ENCODE data around the gene LENG9.
"Not testable (repeated sequence)": the region's sequence is repeated elsewhere in the genome, so short reads cannot be mapped to it uniquely, and the experiment has no call there.

LENG9 gene

DNA sequence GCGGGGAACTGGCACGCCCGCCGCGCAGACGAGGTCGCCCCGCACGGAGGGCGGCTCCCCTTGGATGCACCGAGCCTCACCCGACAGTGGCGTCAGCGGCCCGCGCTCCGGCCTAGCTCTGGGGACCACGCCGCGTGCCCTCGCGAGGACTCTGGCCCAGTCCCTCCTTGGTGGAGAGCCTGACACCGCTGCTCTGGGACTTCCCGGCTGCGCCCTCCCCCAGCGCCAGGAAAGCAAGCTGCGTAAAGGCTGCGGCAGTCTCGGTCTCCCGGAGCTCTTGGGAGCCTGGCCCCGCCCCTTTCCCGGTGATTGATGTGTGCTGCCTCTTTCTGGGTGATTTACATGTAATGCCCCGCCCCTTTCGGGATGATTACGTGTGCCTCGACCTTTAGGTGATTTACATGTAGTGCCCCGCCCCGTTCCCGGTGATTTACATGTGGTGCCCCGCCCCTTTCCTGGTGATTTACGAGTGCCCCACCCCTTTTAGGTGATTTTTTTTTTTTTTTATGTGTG lies at the start of gene LENG9:
TSS of gene LENG9 (minus strand) at position 248 of the 513 bp plus-strand sequence. CDS start 252 bp downstream, outside the sequence.
- peak; percentile 84 to 90 for DNase-seq

DNA sequence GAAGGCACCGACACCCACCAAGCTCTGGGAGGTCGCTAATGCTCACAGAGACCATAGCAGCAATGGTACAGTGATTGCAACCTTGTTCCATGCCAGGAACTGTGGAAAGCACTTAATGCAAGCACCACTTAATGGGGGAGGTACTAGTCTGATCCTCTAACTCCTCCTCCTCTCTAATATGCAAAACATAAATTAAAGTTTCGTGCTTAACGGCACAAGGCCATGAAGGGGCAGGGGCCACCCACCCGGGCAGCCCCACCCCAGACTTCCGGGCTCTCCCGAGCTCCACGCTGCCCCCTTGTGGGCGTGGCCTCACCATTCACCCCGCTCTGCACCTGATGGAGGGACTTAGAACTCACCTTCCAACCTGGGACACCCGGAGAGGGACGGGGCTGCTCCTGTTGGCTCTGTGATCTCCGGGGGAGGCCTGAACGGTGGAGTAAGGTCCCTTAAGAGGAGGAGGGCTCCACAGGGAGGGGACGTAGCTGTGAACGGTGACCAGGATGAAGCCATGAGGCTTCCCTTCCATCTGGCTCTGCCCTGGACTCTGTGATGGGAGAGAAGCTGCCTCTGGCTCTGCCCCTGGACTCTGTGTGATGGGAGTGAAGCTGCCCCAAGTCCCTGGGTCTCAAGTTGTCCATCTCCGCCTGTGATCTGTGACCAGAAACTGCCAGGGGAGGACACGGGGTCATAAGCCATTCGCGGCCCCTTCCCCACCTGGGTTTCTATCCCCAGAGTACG lies 45.8 kb upstream of the LENG9 start:
- DNase-seq, result not testable (repeated sequence)

DNA sequence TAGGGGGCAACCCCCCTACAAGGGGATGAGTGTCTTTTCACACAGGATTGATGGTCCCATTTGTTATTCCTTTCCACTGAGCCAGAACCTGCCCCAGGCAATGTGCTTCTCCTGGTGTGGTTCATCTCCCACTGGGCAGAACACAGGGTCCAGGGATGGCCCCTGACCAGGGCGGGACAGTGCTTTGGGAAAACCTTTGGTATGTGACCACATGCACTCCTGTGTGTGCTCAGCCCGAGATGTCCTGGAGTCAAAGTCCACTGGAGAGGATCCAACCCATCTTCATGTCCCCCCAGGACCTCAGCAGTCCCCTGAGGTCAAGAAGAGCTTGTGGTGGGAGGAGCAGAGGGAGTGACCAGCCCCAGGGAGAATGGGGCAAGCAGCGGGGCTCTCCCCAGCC lies 44.9 kb upstream of the LENG9 start:
- DNase-seq, result not testable (repeated sequence)

DNA sequence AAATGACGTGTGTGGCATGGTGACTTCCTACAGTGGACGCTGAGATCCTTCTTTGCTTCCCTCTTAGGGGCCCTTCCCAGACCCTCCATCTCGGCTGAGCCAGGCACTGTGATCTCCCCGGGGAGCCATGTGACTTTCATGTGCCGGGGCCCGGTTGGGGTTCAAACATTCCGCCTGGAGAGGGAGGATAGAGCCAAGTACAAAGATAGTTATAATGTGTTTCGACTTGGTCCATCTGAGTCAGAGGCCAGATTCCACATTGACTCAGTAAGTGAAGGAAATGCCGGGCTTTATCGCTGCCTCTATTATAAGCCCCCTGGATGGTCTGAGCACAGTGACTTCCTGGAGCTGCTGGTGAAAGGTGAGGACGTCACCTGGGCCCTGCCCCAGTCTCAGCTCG lies 44.2 kb upstream of the LENG9 start:
- no peak for DNase-seq

DNA sequence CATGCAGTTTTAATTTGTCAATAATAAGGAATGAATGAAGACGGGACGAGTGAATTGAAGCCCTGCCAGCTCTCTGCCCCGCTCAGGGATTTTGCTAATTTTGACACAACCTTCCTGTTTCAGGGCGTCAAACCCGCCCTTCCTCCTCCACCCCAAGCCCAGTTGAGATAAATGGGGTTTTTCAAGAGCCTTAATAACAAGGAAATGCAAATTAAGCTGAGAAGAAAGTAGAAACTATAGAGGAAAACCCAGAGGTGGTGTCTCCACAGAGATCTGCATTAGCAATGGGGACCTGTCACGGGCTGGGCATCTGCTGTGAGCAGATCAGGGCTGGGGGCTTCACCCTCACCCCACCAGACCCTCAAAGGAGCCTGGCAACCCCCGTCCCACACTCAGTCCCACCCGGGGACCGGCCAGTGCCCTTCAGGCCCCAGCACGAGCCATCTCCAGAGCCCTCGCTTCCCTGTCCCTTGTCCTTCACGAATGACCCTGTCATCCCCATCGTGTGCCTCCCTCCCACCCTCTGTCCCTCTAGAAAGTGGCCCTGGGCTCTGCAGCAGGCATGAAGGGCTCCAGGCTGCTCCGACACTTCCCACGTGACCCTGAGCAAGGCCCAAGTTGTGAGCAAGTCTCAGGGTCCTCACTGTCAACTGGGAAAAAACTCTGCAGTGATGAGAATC lies 43.6 kb upstream of the LENG9 start:
- DNase-seq, result not testable (repeated sequence)

DNA sequence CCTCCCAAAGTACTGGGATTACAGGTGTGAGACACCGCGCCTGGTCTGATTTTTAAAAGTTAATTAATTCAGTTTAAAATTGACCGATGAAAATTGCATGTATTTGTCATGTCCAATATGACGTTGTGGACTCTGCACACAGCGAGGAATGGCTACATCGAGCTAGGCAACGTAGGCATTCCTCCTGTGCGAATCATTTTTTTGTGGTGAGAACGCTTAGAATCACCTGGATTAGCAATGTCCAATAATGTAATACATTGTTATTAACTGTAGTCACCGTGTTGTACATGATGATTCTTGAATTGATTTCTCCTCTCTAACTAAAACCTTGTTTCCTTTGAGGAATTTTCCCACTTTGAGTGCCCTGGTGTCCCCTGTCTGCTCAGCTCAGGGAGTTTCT lies 42.5 kb upstream of the LENG9 start:
- no peak for DNase-seq

DNA sequence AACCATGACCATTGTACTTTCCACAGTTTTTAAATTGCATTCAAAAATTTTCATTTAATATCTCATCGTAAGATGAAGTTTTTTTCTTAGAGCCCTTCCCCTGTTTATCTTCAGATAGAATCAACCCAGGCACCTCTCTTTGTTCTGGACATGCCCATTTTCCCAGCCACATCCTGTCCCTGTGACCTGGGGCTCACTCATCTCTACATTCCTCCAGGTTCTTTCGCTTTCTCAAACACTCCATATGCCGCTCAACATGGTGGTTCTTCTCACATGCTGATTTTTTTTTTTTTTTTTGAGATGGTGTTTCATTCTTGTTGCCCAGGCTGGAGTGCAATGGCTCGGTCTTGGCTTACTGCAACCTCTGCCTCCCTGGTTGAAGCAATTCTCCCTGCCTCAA lies 42.0 kb upstream of the LENG9 start:
- not testable (repeated sequence) for DNase-seq

DNA sequence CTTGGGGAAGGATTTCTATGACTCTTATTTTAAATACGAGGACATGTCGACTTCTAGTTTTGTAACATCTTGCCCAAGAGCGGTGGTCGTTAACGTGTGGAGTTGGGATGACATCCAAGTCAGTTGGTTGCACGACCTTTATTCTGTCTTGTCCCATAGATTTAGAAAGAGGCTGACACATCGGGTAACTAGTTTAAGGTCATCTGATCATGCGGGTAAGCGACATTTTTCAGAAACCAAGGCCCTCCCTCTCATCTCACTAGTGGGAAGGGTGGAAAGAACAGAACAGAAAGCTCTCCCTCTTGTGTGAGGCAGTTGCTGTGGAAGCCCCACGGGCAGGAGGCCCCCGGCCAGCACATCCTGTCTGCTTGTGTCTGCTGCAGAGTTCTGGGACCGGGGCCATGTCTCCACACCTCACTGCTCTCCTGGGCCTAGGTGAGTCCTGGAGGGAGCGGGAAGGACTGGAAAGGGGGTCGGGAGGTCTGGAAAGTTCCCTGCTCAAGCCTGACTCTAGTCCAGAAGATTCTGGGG lies 39.0 kb upstream of the LENG9 start, which contains the start of gene LAIR2:
TSS of gene LAIR2 (plus strand) at position 314 of the 531 bp plus-strand sequence. CDS start at position 402, 88 bp downstream.
- no peak for DNase-seq

DNA sequence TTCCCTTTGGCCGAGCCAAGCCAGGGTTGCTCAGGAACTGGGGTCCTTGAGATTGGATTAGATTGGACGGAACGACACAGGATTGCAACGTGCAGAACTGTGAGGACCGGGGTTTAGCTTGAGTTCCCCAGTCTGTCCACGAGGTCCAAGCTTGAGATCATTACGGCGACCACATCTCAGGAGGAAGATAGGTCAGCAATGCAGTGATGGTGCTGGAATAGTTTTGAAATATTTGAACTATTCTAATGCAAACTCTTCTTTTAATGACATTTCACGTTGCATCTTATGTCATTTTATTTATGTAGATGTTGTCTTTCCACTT lies 34.8 kb upstream of the LENG9 start:
- DNase-seq, result not testable (repeated sequence)

DNA sequence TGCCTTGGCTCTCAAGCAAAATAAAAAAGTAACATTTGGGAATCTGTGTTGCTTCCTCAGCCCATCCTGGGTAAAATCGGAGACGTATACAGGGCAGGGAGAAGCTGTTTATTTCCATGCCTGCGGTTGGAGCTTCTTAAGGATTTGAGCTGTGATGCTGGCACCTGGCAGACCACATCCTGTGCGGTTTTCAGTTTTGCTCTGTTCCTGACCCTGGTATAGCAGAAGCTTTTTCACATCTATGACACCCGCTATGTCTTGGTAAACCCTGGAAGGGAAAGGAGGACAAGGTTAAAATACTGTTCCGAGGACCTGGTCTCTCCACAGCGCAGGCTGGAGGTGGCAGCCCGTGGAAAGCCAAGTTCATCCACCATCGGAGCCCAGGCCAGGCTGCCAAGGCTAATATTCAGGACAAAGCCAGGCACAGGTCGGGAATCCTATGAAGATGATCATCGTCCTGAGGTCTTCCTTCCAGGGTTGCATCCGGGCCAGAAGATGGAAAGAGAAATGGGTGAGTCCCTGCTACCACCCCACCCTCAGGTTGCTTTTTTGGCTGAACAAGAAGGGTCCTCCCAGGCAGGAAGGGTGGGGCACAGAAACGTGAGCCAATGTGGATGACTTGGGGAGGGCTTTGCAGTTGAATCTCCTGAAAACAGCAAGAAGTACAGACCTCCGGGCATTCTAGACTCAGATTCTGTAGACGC lies 34.3 kb upstream of the LENG9 start:
- not testable (repeated sequence) for DNase-seq

DNA sequence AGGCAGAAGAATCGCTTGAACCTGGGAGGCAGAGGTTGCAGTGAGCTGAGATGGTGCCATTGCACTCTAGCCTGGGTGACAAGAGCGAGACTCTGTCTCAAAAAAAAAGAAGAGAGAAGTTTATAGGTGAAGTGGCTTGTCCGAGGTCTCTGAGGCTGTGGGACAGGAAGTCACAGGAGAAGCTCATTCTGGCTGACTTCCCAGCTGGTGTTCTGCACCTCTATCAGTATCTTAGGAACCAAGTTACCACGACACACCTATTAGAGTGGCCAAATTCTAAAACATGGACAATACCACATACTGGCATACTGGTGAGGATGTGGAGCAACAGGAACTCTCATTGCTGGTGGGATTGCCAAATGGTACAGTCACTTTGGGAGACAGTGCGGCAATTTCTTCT lies 31.7 kb upstream of the LENG9 start:
- DNase-seq, result not testable (repeated sequence)

DNA sequence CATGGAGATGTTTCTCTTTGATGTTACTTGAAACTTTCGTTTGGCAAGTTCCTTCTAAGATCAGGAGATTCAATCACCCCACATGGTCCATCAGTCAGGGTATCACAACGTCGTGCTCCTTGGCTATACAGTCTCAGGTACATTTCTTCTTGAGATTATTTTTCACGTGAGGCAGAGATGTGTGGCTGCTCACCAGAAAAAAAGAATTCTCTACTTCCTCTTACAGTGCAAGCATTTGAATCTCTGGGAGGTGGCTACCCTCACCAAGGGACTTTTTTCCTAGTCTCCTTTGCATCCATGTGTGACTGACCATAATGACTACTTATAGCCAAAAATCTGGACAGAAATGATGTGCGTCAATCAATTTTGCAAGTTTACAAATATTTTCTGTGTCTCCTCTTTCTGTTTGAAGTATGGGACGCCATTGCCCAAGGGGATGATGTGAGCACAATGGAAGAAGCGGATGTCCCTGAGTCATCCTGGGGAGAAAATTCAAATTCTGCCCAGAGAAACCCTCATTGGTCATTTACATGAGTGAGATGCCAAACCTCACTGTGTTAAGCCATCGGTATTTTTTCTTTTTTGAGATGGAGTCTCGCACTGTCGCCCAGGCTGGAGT lies 30.5 kb upstream of the LENG9 start:
- no peak for DNase-seq

DNA sequence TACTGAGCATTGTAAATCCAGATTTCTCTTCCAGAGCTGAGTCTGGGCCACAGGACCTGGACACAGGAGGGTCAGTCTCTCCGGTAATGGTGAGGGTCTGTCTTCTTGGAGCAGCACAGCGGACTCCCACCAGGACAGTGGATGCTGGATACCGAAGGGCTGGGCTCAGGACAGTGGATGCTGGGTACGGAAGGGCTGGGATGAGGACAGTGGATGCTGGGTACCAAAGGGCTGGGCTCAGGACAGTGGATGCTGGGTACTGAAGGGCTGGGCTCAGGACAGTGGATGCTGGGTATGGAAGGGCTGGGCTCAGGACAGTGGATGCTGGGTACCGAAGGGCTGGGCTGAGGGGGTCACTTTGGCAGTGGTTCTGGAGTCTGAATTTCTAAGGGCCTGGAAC lies 29.5 kb upstream of the LENG9 start:
- not testable (repeated sequence) for DNase-seq

DNA sequence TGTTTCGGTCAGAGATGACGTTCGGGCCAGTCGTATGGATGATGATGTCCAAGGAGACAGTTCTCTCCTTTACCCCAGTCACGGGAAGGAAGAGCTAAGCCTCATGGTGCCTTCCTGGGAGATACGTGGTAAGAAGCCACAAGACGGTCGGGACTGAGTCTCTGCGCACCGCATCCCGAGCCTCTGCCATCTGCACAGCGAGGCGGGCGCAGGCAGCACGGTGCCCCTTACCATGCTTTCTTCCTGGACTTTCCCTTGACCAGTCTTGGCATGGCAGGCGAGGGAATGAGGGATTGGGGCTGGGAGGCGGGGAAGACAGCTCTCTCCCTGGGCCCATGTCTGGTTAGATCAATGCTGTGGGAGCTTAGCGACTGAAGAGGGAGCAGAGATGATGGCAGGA lies 29.0 kb upstream of the LENG9 start:
- no peak for DNase-seq

DNA sequence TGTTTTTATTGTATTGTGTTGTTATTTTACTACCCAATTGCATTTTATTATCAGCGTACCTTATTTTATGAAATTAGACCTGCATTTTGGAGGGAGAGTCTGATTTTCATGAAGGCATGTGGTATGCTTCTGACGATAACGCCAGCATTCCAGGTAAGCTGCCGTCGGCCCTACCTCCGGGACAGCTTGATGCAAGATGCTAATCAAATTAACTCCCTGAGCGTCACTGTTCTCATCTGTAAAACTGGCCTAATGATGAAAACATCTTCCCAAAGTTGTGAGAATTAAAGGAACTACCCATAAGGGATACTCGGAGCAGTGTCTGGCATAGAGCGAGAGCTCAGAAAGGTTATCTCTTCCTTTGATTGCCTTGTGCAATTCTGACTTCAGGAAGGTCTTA lies 26.2 kb upstream of the LENG9 start:
- no peak for DNase-seq

DNA sequence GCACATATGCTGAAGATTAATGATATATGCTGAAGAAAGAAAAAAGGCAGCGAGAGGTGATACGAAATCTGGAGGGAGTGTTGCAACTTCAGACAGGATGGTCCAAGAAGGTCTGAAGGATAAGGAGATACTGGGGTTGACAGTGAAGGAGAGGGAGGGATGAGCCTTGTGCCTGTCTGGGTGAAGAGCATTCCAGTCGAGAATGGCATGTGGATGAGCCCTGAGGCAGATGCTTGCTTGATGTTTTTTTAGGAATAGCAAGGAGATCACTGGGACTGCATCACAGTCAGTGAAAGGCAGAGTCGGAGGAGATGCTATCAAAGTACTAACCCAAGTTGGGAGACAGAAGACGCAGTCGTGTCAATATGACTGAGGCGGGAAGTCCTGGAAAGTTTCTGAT lies 25.8 kb upstream of the LENG9 start:
- DNase-seq, result no peak

DNA sequence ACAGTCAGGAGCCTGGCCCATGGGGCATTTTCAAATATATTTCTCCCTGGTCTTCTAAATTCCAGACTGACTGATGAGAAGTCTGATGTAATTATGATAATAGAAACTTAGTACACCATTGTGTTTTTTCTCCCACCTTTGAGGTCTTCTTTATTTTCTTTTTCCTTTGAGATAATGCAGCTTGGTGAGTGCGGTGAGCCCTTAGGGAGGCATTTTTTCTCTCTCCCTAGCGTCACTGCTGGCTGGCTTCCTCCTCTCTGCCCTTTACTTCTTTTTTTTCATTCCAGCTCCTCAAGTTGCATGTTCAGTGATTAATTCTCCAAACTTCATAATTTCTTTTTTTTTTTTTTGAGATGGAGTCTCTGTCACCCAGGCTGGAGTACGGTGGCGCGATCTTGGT lies 22.3 kb upstream of the LENG9 start:
- peak; percentile 36 to 50 for DNase-seq

DNA sequence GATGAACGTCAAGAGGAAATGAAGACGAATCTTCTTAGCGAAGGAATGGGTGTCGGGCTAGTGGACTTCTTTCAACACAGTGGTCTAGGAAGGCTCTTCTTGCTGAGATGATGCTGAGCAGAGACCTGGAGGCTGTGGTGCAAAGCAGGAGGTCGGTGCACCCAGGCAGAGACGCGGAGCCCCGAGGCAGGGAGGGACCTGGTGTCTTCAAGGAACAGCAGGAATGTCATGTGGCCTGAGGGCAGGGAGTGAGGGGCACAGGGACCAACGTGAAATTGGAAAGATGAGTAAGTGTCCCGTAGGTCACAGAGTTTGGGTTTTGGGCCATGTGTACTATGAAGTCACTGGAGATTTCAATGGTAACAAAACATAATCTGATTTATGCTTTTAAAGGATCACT lies 20.9 kb upstream of the LENG9 start:
- no peak for DNase-seq

DNA sequence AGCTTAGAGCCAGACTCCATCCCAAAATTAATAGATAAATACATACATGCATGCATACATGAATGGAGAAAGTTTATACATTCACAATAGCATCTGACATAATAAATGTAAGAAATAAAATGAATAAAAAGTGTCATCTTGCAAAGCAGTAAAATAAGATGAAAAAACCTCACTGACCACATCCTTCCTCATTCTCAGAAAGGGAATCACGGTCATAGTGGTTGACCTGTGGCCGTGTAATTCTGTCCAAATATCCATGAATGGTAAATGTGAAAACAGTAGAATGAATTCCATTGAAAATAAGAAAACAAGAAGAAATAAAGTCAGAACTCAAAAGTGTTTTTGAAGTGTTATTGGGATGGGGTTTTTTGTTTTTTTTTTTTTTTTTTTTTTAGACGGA lies 19.3 kb upstream of the LENG9 start:
- peak; percentile 64 to 71 for DNase-seq

DNA sequence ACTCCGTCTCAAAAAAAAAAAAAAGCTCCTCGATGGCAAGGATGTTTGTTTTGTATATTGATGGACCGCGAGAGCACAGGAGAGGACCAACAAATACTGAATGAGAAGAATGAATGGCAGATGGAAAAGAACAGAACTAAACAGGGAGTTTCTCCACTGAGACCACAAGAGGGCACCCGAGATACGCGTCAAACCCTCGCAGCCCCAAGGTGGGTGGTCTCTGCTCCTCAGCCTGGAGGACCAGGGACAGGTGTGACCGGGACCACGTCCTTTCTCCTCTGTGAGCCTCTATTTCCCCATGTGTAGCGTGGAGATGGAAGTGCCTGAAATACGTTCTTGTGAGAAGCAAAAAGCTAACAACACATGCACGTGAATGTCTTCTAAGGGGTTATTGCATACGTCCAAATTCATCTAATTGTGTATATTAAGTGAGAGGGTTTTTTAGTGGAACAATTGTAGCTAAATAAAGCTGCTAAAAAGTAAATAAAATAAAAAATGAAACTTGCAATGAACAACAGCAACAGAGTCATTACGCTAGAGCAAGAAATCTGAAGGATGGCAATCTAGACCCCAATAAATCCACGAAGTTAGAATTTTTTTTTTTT lies 17.9 kb upstream of the LENG9 start:
- peak; percentile 45 to 54 for DNase-seq

DNA sequence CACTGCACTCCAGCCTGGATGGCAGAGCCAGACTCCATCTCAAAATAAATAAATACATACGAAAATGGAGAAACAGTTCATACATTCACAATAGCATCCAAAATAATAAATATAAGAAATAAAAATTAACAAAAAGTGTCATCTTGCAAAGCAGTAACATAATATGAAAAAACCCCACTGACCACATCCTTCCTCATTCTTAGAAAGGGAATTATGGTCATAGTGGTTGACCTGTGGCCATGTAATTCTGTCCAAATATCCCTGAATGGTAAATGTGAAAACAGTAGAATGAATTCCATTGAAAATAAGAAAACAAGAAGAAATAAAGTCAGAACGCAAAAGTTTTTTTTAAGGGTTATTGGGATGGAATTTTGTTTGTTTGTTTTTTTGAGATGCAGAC lies 16.5 kb upstream of the LENG9 start:
- DNase-seq, result peak; percentile 68 to 73

DNA sequence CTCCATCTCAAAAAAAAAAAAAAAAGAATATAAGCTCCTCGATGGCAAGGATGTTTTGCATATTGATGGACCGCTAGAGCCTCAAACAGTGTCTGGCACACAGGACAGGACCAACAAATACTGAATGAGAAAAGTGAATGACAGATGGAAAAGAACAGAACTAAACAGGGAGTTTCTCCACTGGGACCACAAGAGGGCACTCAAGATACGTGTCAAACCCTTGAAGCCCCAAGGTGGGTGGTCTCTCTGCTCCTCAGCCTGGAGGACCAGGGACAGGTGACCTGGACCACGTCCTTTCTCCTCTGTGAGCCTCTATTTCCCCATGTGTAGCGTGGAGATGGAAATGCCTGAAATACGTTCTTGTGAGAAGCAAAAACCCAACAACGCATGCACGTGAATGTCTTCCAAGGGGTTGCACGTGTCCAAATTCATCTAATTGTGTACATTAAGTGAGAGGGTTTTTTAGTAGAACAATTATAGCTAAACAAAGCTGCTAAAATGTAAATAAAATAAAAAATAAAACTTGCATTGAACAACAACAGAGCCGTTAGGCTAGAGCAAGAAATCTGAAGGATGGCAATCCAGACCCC lies 15.2 kb upstream of the LENG9 start:
- peak; percentile 53 to 67 for DNase-seq

Data from AML-193 (cell line).